VCaP (cell line): ENCODE results near the gene ABO.

Experiments used
- H3K27ac ChIP-seq: fragments of 450-650 bp; 2 replicates; pipeline ENCODE4 v1.5.1; 2017
- TF ChIP-seq, protein P1 (sequence below): fragments of 450-650 bp; conservative IDR thresholded peaks from 2 replicates; pipeline ENCODE4 v1.5.1; 2017; ENCODE audit warnings: mild to moderate bottlenecking, moderate library complexity

Gene ABO

DNA sequence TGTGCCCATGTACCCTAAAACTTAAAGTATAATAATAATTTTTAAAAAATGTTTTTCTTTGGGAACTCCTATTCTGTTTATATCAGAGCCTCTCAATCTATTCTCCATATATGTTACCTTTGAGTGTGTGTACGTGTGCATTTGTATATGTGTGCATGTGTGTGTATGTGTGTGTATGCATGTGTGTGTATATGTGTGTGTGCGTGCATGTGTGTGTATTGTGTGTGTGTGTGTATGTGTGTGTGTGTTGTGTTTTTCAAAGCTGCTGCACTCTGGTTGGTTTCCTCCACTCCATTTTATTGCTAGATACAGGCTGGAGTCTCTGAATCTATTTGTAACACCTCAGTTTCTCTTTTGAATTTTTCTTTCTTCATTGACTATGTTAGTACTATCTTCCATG, 41.0 kb upstream of the ABO start:
- TF ChIP-seq, protein P1, sequence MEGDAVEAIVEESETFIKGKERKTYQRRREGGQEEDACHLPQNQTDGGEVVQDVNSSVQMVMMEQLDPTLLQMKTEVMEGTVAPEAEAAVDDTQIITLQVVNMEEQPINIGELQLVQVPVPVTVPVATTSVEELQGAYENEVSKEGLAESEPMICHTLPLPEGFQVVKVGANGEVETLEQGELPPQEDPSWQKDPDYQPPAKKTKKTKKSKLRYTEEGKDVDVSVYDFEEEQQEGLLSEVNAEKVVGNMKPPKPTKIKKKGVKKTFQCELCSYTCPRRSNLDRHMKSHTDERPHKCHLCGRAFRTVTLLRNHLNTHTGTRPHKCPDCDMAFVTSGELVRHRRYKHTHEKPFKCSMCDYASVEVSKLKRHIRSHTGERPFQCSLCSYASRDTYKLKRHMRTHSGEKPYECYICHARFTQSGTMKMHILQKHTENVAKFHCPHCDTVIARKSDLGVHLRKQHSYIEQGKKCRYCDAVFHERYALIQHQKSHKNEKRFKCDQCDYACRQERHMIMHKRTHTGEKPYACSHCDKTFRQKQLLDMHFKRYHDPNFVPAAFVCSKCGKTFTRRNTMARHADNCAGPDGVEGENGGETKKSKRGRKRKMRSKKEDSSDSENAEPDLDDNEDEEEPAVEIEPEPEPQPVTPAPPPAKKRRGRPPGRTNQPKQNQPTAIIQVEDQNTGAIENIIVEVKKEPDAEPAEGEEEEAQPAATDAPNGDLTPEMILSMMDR = no peak

DNA sequence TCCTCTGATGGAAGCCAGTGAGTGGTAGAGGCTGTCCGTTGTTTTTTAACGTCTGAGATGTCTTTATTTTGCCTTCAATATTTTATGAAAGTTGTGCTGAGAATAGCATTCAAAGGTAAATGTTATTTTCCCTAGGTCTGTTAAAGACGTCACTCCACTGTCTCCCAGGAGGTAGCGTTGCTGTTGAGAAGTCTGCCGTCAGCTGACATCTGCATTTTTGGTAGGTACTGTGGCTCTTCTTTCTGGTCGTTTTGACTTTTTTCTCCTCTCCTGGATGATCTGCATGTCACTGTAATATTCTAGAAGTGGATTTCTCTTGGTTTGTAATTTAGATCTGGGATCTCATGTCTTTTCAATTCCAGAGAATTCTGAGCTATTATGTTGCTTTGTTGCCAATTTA, 34.6 kb upstream of the ABO start:
- TF ChIP-seq, protein P1 = no peak
- no peak overlapping the region for H3K27ac ChIP-seq

More for the DNA sequence above, 41.0 kb upstream of the ABO start:
- H3K27ac ChIP-seq = no peak overlapping the region

GRCh38 chr9:133307301-133307700, 32.3 kb upstream of the ABO start:
- TF ChIP-seq, protein P1 = no peak
- H3K27ac ChIP-seq = no peak overlapping the region

GRCh38 chr9:133306242-133307204, 31.5 kb upstream of the ABO start:
- TF ChIP-seq, protein P1 = no peak
- H3K27ac ChIP-seq = no peak overlapping the region

- no peak overlapping the region for H3K27ac ChIP-seq
- TF ChIP-seq, protein P1 = no peak
These were observed 30.7 kb upstream of the ABO start for GRCh38 chr9:133305731-133306130.

DNA sequence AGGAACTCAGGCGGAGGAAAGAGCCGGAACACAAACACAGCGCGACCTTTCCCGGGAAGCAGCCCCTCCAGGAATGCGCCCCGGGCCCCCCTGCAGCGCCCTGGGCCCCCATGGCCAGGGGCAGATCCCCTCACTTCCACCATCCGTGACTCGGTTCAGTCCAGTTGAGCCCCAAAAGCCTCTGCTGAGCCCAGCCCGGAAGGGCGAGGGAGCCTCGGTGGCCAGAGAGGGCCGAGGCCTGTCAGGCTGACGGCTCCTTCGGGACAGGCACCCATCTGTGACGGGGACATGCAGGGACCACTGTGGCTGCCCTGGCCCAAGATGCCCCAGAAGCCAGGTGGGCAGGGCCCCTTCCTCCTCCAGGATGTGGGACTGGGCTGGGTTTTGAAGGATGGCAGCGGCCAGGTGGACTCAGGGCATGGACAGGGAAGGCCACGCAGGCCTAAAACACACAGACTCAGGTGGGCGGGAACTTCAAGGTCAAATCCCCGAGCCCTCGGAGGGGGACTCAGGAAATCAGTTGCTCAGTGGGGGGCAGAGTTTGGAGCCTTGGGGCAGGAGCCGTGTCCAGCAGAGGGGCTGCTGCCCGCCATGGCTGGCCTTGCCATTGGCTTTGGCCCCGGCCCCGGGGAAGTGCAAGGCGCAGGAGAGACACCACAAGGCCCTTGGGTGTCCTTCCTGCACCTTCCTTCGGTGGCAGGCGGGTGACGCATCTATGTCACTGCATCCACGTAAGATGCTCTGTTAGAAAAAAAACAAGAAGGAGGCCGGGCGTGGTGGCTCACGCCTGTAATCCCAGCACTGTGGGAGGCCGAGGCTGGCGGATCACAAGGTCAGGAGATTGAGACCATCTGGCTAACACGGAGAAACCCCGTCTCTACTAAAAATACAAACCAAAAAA, 29.7 kb upstream of the ABO start:
- no peak overlapping the region for H3K27ac ChIP-seq
- TF ChIP-seq, protein P1 = no peak

DNA sequence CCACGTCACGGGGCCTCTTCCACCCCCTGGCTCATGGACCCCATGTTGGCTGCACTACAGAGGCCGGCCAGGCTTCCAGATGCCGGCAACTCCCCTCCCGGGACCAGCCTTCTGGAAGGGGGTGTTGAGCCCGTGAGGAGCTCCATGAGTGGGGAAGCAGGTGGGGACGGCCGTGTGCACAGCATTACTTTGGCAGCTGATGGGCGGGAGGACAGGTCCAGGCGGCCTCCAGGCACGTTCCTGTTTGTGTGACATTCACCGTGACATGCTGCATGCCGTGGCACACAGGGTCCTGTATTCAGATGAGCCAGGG, 29.1 kb upstream of the ABO start:
- TF ChIP-seq, protein P1 = no peak
- H3K27ac ChIP-seq = no peak overlapping the region
